Measurements from ENCODE around the gene CD82. TPM values are rescaled to one million over a fixed set of nuclear protein-coding genes. Genes with fewer than 3 reads are reported as not detected.

CD82 gene
- total and polyA plus RNA-seq, 3 donors from 2014 or later, result 5.0 to 13.7 (median 13.0) TPM

GRCh38 chr11:44605965-44606364 is 40.5 kb downstream of the CD82 start:
- no peak for DNase-seq
- Histone ChIP-seq H3K9me3 (no peaks in the 10 kb centered on the region), H3K4me3 (no peak overlapping the region), H3K36me3 (ENCODE audit: low read depth, missing control alignments) (no peaks in the 10 kb centered on the region), H3K4me1 (no peaks in the 10 kb centered on the region), H3K27ac (no peak overlapping the region), H3K27me3 (no peaks in the 10 kb centered on the region)
- WGBS, 2 donors, result 81 to 93% methylated on average over 7 of the region's 7 CpGs
- TF ChIP-seq POLR2A (IDR thresholded peaks at IDR 0.05) (no peak), CTCF (IDR thresholded peaks at IDR 0.05) (no peak)
- intact Hi-C loops (cut with DNase I; ENCODE audit: low total_unique reads), result no loop called here

- Histone ChIP-seq H3K4me1 (no peaks in the 10 kb centered on the region), H3K27me3 (no peaks in the 10 kb centered on the region), H3K27ac (no peak overlapping the region), H3K4me3 (no peak overlapping the region), H3K36me3 (ENCODE audit: low read depth, missing control alignments) (no peaks in the 10 kb centered on the region), H3K9me3 (no peaks in the 10 kb centered on the region)
- no peak for DNase-seq
- 89 to 94% methylated on average over 3 of the region's 3 CpGs for WGBS, 2 donors
- TF ChIP-seq POLR2A (IDR thresholded peaks at IDR 0.05), result no peak
- no peak for TF ChIP-seq CTCF (IDR thresholded peaks at IDR 0.05)
- intact Hi-C loops (cut with DNase I; ENCODE audit: low total_unique reads), result no loop called here
Observed at GRCh38 chr11:44606472-44606871, 41.0 kb downstream of the CD82 start.

GRCh38 chr11:44607319-44607962 is 42.0 kb downstream of the CD82 start:
- H3K4me3 ChIP-seq, result no peak overlapping the region
- no peak for DNase-seq
- TF ChIP-seq POLR2A (IDR thresholded peaks at IDR 0.05) (no peak), CTCF (IDR thresholded peaks at IDR 0.05) (no peak)
- H3K27me3 ChIP-seq, result no peaks in the 10 kb centered on the region
- no peaks in the 10 kb centered on the region for H3K36me3 ChIP-seq (ENCODE audit: low read depth, missing control alignments)
- intact Hi-C loops (cut with DNase I; ENCODE audit: low total_unique reads), result no loop called here
- 90 to 92% methylated on average over 6 of the region's 6 CpGs for WGBS, 2 donors
- H3K27ac ChIP-seq, result no peak overlapping the region
- H3K9me3 ChIP-seq, result no peaks in the 10 kb centered on the region
- H3K4me1 ChIP-seq, result no peaks in the 10 kb centered on the region

- WGBS, 2 donors, result 69 to 79% methylated on average over 8 of the region's 8 CpGs
- H3K4me3 ChIP-seq, result no peak overlapping the region
- no peaks in the 10 kb centered on the region for H3K4me1 ChIP-seq
- H3K27ac ChIP-seq, result no peak overlapping the region
- H3K36me3 ChIP-seq (ENCODE audit: low read depth, missing control alignments), result no peaks in the 10 kb centered on the region
- intact Hi-C loops (cut with DNase I; ENCODE audit: low total_unique reads), result no loop called here
- no peaks in the 10 kb centered on the region for H3K27me3 ChIP-seq
- no peak for TF ChIP-seq POLR2A (IDR thresholded peaks at IDR 0.05)
- TF ChIP-seq CTCF (IDR thresholded peaks at IDR 0.05), result no peak
- H3K9me3 ChIP-seq, result no peaks in the 10 kb centered on the region
- DNase-seq, result no peak
Observed at GRCh38 chr11:44607987-44608386, 42.5 kb downstream of the CD82 start.

- 87 to 90% methylated on average over 8 to 9 of the region's 9 CpGs for WGBS, 2 donors
- intact Hi-C loops (cut with DNase I; ENCODE audit: low total_unique reads), result no loop called here
- H3K9me3 ChIP-seq, result no peaks in the 10 kb centered on the region
Observed at GRCh38 chr11:44608651-44608990, 43.2 kb downstream of the CD82 start.

More at GRCh38 chr11:44608651-44608990, 43.2 kb downstream of the CD82 start:
- no peak for DNase-seq
- TF ChIP-seq CTCF (IDR thresholded peaks at IDR 0.05), result no peak
- TF ChIP-seq POLR2A (IDR thresholded peaks at IDR 0.05), result no peak
- Histone ChIP-seq H3K4me1 (no peaks in the 10 kb centered on the region), H3K36me3 (ENCODE audit: low read depth, missing control alignments) (no peaks in the 10 kb centered on the region), H3K27ac (no peak overlapping the region), H3K4me3 (no peak overlapping the region), H3K27me3 (no peaks in the 10 kb centered on the region)
